Lung (tissue), 12 donors: Measurements from ENCODE around the gene LCA5L. TPM values are rescaled to one million over a fixed set of nuclear protein-coding genes. Genes with fewer than 3 reads are reported as not detected.

Source experiments
- ATAC-seq: fragments of 200-7000 bp; cut with Tn5 transposase; one replicate; pipeline ENCODE4 v1.9.1; 2020; ENCODE audit warnings: moderate number of reproducible peaks; ENCODE audit not compliant: insufficient read depth, low FRiP score
- DNase-seq, 3 donors: peaks; one replicate each; pipeline ENCODE4 v3.0.0-alpha.2; 2013 to 2017
- H3K27ac ChIP-seq, 2 donors: one replicate each; pipeline ENCODE4 v1.5.1; 2013; ENCODE audit warnings: mild to moderate bottlenecking in 2 of 2, moderate library complexity in 2 of 2, control low read depth in 1 of 2, inconsistent platforms in 1 of 2, low read depth in 1 of 2, low read length in 1 of 2
- H3K27me3 ChIP-seq, 3 donors: one replicate each; pipeline ENCODE4 v1.5.1; 2013; ENCODE audit warnings: low read length in 2 of 3; ENCODE audit not compliant: control insufficient read depth in 3 of 3, insufficient read depth in 3 of 3
- H3K36me3 ChIP-seq, 4 donors: one replicate each; pipeline ENCODE4 v1.5.1; 2013; ENCODE audit warnings: low read length in 4 of 4, mild to moderate bottlenecking in 1 of 4, moderate library complexity in 1 of 4; ENCODE audit not compliant: control insufficient read depth in 4 of 4, insufficient read depth in 4 of 4
- H3K4me1 ChIP-seq, 5 donors: one replicate each; pipeline ENCODE4 v1.5.1; 2013; ENCODE audit warnings: low read length in 5 of 5, mild to moderate bottlenecking in 2 of 5, moderate library complexity in 1 of 5; ENCODE audit not compliant: control insufficient read depth in 5 of 5, insufficient read depth in 5 of 5
- H3K4me3 ChIP-seq: one replicate; pipeline ENCODE4 v1.5.1; 2013; ENCODE audit warnings: mild to moderate bottlenecking, control low read depth, moderate library complexity
- H3K9ac ChIP-seq, 2 donors: one replicate each; pipeline ENCODE4 v1.5.1; 2013; ENCODE audit warnings: low read length in 2 of 2, control low read depth in 1 of 2; ENCODE audit not compliant: insufficient read depth in 1 of 2
- H3K9me3 ChIP-seq, 4 donors: one replicate each; pipeline ENCODE4 v1.5.1; 2013; ENCODE audit warnings: low read length in 3 of 4, mild to moderate bottlenecking in 1 of 4, moderate library complexity in 1 of 4; ENCODE audit not compliant: control insufficient read depth in 4 of 4, insufficient read depth in 3 of 4
- WGBS, 2 donors: extraction: QIAGEN DNeasy Blood & Tissue Kit; methylation state at CpG; one replicate each; pipeline ENCODE4 v1.1.7; 2013; 5-methylcytosine and 5-hydroxymethylcytosine counted together
- polyA plus RNA-seq, 2 donors: library from polyadenylated mRNA; stranded (reverse); fragments of 200-250 nt; gene quantifications; one replicate each; pipeline ENCODE4 v1.2.1, GENCODE V29; 2013
- total RNA-seq, 2 donors: library from RNA; depleted of rRNA in 1 of 2; stranded (reverse); fragments of >200 nt in 1 of 2; gene quantifications; one replicate each; pipeline ENCODE4 v1.2.1, GENCODE V29; 2014 to 2021
- TF ChIP-seq, protein P1 (sequence below): IDR thresholded peaks from 2 replicates; pipeline ENCODE4 v1.5.1; 2012; ENCODE audit warnings: mild to moderate bottlenecking; ENCODE audit errors: control extremely low read depth, extremely low read depth
- donor health status: control.
- donor health status: control.
- donor health status: Bipolar disorder and iron deficiency.
- donor health status: healthy.
- donor health status: DM: yes; HTN: yes; CAD: no.

Gene LCA5L
- total and polyA plus RNA-seq, 4 donors = 2.4 to 6.5 (median 3.7) TPM

DNA sequence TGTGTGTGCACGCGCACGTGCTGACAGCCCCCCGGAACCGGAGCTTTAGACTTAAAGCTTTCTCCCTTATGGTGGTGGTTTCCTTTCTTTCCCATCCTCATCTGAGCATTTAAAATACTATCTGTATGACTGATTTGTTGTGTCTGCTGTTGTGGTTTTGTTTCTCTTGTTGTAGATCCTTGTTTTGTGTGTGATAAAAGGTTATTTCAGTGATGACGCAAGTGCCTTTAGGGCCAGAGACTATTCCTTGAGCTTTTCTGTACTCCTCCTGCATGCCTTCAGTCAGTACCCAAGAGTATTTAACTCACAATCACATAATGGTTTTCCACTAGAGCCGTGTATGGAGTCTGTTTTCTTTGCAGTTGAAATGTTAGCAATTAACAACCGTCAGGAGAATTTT, 45.4 kb downstream of the LCA5L start:
- no peak overlapping the region for H3K9ac ChIP-seq
- no peaks in the 10 kb centered on the region for H3K9me3 ChIP-seq
- TF ChIP-seq, protein P1, sequence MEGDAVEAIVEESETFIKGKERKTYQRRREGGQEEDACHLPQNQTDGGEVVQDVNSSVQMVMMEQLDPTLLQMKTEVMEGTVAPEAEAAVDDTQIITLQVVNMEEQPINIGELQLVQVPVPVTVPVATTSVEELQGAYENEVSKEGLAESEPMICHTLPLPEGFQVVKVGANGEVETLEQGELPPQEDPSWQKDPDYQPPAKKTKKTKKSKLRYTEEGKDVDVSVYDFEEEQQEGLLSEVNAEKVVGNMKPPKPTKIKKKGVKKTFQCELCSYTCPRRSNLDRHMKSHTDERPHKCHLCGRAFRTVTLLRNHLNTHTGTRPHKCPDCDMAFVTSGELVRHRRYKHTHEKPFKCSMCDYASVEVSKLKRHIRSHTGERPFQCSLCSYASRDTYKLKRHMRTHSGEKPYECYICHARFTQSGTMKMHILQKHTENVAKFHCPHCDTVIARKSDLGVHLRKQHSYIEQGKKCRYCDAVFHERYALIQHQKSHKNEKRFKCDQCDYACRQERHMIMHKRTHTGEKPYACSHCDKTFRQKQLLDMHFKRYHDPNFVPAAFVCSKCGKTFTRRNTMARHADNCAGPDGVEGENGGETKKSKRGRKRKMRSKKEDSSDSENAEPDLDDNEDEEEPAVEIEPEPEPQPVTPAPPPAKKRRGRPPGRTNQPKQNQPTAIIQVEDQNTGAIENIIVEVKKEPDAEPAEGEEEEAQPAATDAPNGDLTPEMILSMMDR = no peak
- ATAC-seq = no peak
- H3K4me3 ChIP-seq = no peak overlapping the region
- no peak overlapping the region for H3K27ac ChIP-seq
- H3K27me3 ChIP-seq = no peaks in the 10 kb centered on the region
- no peak for DNase-seq
- no peaks in the 10 kb centered on the region for H3K4me1 ChIP-seq
- peaks cover 0 to 8% (median 4%) of the 10 kb centered on the region in 4 donors for H3K36me3 ChIP-seq
- WGBS, 2 donors = 92 to 94% methylated on average over 8 of the region's 8 CpGs

DNA sequence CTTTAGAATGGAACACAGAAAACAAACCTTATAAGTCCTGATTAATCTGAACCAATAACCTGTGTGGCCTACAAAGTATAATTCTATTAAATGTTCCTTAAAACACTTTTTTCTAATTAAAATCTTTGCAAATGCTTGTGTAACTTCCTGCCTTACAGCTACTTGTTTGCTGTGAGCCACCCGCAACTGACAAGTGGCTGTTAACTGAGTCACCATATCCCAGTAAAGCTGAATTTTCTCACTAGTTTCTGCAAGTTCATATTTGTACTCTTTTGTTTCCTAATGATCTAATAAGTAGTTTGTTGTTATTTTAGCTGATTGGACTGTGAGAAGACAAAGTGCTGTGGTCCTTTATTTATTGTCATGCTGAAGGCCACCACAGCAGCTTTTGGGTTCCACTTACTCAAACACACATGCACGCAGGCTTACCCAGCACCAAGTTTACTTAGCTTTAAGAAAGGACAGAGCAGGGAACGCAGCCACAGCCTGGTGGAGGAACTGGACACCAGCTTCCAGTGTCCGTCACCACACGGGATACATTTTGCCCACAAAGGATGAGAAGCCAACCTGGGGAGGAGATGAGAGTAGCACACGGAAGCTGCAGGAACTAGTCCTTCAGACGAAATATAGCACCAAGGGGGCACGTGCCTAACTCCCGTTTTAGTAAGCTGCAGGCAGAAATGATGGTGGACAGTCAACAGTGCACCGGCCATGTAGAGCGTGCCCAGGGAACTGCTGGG, 47.8 kb downstream of the LCA5L start:
- ATAC-seq (no peak), DNase-seq (no peak)
- Histone ChIP-seq H3K27ac (no peak overlapping the region), H3K36me3 (peaks cover 4 to 22% (median 15%) of the 10 kb centered on the region in 4 donors), H3K9ac (no peak overlapping the region), H3K4me1 (no peaks in the 10 kb centered on the region), H3K9me3 (no peaks in the 10 kb centered on the region), H3K4me3 (no peak overlapping the region), H3K27me3 (no peaks in the 10 kb centered on the region)
- TF ChIP-seq, protein P1 = no peak
- WGBS, 2 donors = 52 to 79% methylated on average over 11 of the region's 11 CpGs

DNA sequence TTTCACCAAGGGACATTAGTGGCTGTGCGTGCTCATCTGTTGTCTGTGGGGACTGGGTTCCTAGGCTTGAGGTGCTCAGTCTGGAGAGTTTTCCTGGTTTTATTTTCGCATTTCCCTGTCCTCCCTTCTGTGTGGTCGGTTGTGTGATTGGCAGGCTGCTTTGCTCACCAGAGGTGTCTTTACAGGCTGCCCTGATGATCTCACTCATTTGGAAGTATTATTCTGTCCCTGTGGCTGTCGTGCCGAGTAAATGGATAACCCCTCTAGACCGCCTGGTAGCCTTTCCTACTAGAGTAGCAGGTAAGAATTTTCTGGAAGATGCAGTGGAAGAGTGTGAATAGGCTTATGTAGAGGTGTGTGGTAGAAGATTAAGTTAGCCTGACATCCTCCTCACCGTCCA, 52.6 kb downstream of the LCA5L start:
- Histone ChIP-seq H3K36me3 (peaks cover 13 to 37% (median 27%) of the 10 kb centered on the region in 4 donors), H3K4me3 (no peak overlapping the region), H3K9ac (no peak overlapping the region), H3K9me3 (no peaks in the 10 kb centered on the region), H3K27me3 (no peaks in the 10 kb centered on the region), H3K4me1 (peaks cover 0 to 11% (median 5%) of the 10 kb centered on the region in 5 donors), H3K27ac (no peak overlapping the region)
- DNase-seq (no peak), ATAC-seq (no peak)
- WGBS, 2 donors = 92% methylated on average over 7 of the region's 7 CpGs
- TF ChIP-seq, protein P1 = no peak
